SKM-1 treated with dmso at 0.1 percent for 144 hours (cell line): ENCODE data around the gene SAYSD1.
"Not testable (repeated sequence)": the region's sequence is repeated elsewhere in the genome, so short reads cannot be mapped to it uniquely, and the experiment has no call there.

Source experiments
- DNase-seq: peaks from one replicate; lab custom pipeline; 2025; ENCODE audit not compliant: unreplicated experiment; lab: John Stamatoyannopoulos, UW

The SAYSD1 gene, protein sequence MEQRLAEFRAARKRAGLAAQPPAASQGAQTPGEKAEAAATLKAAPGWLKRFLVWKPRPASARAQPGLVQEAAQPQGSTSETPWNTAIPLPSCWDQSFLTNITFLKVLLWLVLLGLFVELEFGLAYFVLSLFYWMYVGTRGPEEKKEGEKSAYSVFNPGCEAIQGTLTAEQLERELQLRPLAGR

DNA sequence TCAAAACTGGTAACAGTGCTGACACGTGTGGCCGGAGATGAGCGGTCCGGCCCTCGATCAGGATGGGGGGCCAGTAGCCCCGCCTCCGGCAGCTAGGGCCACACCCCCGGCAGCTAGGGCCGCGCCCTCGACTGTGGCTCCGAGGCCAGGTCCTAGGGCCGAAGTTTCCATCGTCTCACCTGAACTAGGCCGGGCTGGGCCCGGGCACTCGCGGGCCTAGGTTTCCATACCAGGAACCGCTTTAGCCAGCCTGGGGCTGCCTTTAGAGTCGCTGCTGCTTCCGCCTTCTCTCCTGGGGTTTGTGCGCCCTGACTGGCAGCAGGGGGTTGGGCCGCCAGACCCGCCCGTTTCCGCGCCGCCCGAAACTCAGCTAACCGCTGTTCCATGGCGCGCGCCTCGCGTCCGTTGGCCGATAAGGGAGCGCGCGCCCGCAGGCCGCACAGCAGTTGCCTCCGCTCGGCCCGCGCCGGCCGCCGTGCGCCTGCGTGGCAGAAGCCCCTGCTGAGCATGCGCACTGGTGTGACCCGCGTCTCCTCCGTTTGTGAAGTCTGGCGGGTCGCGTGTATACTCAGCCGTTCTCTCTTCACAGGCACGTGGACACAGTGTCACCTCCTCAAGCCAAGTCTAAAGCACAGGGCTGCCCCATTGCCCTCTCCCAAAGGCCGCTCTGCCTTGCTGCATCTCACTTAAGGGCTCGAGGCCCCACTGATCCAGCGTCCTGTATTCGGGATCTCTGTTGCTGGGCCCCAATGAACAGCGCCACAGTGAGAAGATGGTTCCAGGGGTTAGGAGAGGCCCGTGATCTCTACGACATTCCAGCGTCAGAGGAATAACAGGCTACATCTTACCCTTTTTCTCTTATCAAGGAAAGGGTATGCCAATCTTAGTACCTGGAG lies at the start of gene SAYSD1:
SAYSD1 (minus strand) TSS at position 483 of the 896 bp plus-strand sequence; CDS start at position 386, 97 bp downstream.
- DNase-seq, result peak; percentile 93

DNA sequence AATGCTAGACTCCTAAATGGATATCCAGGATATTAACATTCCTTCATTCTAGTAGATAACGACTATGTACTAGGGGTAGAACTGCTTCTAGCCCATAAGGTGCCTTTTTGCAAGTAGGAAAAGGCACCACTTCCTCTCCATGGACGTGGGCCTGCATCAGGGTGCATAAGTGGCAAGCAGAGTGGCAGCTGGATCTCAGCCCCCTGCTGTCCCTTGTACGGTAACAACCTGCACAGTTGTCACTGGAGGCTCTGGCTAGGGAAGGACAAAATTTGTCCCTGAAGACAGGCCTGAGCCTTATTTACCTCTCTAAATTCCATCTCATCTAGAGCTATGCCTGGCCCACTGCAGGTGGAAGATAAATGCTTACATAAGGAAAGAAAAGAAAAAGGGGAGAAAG lies 42.5 kb upstream of the SAYSD1 start:
- DNase-seq, result no peak

DNA sequence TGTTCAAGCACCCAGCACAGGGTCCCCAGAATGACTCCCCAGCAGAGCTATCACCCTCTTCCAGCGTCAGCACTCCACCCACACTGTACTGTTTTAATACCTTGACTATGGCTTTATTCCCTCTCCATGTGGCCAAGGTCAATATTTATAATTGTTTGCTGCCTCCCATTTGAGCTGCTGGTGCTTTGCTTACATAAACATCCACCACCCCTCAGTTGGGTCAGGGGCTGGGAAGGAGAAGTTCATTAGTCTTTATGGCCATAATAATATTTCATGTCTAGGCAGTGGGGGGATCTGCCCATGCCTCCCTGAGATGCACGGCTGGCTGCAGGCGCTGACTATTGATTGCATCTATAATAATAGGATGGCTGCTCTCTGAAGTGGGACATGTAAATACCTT lies 41.8 kb upstream of the SAYSD1 start:
- no peak for DNase-seq

DNA sequence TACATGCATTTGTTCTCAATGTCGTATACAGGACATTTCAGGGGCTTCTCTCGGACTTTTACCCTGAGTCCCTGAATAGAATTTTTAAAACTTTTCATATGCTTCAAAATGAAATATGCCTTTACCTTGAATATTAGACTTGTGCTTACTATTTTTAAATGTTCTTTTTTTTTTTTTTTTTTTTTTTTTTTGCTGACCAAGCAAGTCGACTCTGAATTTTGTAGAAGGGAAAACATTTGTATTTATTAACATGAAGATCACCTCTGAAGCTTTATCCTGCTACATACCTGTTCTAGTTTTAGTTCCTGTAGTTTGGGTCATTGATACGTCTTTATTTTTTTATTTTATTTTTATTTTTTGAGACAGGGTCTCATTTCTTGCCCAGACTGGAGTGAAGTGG lies 39.7 kb upstream of the SAYSD1 start:
- DNase-seq, result no peak

DNA sequence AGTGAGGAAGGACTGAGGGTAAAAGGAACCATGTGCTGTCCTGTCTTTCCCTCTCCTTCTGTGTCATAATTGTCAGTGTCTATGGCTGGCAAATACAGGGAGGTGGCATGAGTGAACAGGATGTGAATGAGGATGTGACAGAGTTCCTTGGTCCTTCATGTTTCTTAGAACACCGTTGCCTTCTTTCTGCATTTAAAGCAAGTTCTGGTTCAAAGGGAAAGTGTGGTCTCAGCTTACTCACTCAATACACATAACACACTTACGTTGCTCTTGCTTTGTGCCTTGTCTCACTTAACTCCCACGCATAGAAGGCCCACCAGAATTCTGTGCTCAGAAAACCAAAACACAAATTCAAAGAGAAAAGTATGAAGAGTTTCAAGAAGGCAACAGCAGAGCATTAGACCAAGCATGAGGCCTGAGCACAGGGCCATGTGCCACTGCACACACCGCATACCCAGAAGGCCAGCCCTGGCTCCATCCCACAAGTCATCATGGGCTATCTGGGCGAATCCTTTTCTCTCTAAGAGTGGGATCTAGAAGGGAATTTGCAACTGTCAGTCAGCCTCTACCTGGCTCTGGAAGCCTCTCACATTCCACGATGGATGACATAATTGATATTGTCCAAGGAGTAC lies 38.9 kb upstream of the SAYSD1 start:
- no peak for DNase-seq

DNA sequence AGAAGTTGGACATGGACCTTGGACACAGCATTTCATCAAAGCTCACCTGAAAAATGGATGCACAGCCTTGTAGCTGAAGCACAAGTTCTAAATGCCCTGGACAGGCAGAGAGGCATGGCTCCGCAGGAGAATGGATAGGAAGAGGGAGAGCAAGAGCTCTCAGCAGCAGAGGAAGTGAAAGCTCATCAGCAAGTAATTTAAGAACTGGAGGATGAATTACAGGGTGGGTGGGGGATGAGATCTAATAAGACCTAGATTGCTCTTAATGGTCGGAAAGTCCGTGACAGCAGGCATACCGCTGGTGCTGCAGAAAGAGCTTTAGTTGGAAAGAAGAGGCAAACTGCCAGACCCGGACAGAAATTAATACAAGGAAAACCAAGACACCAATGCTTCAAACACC lies 37.3 kb upstream of the SAYSD1 start:
- no peak for DNase-seq

DNA sequence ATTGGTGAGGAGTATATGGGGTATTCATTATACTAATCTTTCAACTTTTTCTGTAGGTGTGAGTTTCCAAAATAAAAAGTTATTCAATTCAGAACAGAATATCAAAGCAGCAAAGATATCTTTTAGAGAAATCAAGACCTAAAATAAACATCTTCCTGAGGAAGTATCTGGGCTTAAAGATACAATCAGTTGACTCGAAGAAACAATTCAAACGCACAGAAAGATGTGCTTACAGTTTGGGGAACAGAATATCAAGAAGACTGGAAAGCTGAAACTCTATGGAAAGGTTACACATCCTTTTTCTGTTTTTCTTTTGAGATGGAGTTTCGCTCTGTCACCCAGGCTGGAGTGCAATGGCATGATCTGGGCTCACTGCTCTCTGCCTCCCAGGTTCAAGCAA lies 36.2 kb upstream of the SAYSD1 start:
- no peak for DNase-seq

DNA sequence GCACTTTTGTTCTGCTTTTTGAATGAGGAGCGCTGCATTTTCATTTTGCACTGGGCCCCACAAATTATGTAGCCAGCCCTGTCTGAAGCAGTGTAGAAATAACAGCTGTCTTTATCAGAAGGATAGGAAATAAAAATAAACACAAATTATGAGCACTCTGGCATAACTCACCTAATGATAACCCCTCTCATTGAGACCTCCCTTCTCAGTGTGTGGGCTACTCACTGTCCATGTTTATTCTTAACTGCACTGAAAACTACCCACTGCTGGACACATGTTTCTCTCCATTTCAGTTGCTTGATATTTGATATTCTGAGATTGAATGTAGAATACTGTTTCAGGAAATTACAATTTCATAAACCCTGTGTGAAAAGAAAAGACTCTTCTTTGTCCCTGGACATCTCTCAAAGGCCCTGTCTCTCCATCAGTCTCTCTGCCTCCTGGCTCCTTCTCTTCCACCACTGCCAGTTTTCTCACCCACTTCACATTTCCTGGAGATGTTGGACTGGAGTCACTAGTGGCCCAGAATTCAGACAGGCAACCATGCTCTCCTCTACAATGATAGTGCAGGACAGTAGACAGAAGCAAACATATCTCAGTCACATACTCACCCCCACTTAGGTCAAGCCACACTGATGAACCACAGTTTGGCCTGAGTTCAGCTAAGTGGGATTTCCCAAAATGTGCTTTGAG lies 29.6 kb upstream of the SAYSD1 start:
- no peak for DNase-seq

DNA sequence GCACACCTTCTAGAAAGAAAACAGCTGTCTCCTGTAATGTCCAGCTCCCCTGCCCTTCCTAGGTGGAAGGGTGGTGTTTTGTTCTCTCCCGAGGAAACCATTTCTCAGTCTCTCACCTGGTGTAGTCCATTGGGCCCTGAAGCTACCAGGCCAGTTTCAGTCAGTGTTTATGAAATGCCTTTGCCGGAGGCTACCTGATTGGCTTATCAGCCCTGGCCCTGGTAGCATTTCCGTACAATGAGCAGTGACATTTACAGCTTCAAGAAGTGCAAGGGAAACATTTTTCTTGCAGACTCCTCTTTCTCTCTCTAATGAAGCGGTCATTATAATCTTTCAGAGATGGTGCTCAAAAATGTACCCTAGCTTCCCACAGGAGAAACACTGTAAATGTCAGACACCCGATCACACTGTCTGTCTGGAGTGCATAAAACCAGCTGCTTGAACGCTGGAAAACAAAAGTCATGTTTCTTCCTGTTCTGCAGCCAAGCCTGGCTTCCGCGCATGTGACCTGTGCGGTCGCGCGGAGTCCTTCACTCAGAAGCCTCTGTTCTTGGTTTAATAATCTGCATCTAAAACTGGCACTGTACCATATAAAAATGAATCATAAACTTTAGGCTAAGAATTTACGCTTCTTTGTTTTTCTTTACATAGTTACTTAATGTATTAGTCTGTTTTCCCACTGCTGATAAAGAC lies 28.4 kb upstream of the SAYSD1 start:
- DNase-seq, result no peak

DNA sequence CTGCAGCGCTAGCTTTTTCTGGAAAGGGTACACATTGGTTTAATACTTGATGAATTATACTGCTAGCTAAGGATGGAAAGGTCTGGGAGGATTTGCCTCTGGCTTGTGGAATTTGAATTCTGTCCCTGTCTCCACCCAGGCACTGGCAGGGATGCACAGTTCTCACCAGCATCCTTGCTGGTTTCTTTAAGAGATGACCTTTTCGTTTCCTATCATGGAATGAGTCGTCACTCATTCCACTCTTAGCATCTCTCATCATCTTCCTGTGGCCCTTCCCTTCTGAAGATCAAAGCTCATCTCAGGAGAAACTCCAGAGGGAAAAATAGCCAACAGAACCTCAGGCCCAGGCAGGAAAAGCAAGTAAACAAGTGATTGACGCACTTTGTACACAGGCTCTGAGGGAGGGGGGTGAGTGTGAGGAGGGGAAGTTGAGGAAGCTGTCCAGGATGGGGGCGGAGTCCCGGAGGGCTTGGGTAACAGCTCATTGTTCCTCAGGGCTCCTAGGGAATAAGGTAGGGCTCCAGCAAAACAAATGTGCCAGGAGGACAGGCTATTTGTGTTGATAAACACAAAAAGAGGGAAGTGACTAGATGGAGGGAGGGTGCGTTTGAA lies 25.7 kb upstream of the SAYSD1 start:
- no peak for DNase-seq

DNA sequence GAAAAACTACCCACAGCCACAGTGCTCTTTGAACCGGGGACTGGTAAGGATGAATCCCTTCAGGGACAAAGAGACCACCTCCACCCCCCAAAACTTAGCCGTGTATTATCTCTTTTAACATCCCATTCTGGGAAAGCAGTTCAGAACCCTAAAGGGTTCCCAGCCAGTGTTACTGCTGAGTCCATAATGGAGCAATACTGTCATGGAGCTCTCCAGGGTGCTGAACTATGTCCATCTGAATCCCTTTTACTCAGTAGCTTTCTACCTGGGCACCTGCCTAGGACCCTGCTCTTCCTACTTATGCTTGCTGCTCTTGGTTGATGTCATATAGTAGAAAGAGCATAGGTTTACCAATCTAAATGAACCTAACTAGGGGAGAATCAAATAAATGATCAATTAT lies 22.3 kb upstream of the SAYSD1 start:
- peak; percentile 11 for DNase-seq

DNA sequence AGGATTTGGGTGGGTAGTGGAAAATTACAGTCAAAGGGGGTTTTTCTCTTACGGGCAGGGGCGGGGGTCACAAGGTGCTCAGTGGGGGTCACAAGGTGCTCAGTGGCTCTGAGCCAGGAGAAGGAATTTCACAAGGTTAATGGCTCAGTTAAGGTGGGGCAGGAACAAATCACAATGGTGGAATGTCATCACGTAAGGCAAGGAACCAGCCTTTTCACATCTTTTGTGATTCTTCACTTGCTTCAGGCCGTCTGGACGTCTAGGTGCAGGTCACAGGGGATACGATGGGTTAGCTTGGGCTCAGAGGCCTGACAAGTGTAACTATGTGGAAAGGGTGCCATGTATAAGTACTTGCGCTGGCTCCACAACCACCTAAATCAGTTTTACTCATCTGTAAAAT lies 21.2 kb upstream of the SAYSD1 start:
- not testable (repeated sequence) for DNase-seq

DNA sequence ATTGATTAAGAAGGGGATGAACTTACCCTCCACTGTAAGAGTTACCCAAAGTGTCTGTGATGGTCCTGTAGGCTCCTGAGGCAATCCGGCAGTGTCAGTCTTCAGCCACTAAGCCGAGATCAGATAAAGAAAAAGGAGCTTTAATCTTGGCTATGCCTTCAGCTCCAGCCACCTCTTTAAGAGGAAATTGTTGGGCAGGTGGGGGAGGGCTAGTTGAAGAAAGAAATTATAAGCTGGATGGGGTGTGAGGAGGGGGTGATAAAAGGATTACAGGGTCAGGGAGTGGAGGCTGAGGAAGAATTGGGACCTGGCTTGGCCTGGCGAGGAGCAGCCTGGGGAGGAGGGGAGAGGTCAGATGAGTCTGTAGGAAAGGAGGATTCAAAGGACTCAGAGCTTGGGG lies 19.8 kb upstream of the SAYSD1 start:
- DNase-seq, result not testable (repeated sequence)

DNA sequence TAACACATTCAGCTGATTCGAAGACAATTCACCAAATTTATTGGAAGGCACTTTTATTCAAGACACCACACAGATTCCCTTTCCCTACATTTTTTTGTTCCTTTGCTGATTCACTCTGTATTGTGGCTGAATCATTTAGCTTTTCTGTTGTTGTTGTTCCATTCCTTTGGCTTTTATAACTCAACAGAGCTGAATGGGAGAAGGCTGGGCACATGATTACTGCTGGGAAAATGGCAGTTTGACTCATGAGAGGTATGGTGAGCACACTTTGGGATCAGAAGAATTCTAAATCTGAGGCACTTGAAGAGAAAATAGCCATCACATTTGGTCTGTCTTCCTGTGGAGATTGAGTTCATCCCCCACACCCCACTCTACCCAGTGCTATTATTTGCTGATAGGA lies 15.7 kb upstream of the SAYSD1 start:
- DNase-seq, result no peak

DNA sequence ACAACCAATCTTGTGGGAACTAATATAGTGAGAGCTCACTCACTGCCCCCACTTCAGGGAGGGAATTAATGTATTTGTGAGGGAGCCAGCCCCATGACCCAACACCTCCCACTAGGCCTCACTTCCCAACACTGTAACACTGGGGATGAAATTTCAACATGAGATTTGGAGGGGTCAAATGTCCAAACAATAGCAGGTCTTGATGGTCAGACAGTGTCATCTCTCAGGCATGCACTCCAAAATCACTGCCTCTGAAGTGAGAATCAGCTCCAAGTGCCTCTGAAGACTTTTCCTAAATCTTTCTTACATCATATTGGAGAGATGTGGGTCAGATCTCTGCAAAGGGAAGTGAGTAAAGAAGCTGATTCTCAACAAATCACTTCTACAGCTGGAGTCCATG lies 13.8 kb upstream of the SAYSD1 start:
- DNase-seq, result no peak

DNA sequence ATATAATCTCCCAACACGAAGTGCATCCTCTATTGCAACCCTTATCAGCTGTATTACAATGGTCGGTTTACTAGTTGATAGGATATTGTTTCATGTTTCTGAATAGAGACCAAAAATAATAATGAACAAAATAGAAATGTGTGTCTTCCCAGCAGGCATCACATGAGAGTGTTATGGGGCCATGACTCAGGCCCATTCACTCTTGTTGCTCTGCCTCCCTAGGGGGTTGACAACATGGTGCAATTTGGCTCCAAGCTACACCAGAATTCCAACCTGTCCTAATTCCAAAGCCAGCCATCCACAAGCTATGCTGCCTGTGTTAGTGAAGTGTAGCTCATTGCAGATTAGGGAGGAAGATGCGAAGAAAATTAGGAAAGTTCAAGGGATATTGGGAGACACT lies 13.1 kb upstream of the SAYSD1 start:
- no peak for DNase-seq

DNA sequence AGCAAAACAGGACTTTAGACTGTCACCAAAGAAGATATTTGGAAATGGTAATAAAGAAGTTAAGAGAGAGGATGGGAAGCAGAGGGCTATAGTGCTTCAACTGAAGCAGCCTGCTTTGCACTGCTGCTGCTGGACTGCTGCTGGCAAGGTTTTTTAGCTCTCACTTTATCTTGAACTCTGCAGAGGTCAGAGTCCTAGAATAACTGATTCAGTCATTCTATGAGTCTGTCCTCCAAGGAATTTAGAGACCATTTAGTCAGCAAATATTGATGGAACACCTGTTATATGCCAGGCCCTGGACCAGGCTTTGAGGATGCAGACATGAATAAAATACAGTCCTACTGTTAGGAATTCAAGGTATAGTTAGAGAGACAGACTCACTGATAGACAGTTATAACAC lies 9.1 kb upstream of the SAYSD1 start:
- DNase-seq, result no peak

DNA sequence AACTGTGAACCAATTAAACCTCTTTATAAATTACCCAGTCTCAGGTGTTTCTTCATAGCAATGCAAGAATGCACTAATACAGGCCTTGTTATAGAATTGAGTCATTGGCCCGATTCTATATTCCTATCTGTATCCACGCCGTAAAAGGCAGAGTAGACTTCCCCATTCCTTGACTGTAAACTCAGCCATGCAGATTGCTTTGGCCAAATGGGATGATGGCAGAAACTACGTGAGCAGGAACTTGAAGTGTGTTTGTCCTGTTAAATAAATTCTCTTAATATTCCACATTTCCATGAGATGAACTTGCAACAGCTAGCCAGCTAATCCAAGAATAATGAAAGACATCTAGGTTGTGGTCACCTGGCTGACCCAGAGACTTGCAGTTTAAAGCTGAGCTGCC lies 3.9 kb upstream of the SAYSD1 start:
- DNase-seq, result no peak

DNA sequence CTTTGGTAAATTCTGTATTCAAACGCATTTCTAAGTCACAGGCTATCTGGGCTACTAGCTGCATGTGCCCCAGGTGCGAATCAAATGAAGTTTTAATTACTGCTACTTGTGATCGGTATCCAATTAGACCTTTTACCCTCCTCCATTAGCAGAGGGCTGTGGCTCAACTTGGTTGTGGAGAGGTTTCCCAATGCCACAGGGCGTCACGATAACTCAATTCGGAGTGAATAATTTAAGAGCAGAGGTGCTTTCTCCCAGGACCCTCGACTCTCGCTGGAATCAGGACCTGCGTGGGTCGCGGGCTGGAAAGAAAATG lies 640 bp downstream of the SAYSD1 start:
- DNase-seq, result no peak

DNA sequence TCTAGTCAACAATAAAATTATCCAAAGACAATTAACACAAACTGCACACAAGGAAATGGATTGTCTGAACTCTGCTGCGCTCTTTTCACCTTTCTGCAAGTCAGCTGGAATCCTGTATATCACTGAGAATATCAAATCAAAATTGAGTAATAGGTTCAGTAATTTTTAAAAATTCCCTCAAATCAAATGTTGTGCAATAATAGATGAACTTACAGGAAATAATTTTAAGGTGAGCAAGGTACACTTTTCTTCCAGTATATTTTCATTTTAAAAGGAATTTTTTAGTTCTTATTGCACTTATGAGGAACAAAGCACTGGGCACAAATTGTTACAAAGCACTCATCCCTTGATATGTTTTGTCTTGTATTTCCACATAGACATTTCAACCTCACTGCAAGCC lies 1.2 kb downstream of the SAYSD1 start:
- peak; percentile 10 for DNase-seq

DNA sequence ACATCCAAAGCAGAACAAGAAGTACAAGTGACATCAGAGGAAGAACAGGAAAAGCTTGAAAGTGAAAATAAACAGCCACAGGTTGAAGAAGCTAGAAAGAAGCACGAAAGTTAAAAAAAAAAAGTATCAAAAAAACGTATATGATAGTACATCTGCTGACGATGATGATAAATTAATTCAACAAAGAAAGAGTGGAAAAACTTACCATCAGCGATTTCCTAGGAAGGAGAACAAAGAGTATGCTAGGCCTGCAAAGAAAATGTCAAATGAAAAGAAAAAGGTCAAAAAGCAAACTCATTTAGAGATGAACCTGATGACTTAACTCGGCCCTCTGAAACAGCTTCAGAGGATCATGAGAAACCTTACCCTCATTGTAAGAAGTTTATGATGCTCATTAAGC lies 3.7 kb downstream of the SAYSD1 start:
- DNase-seq, result no peak
